Hypothalamus (tissue), 51 donors: ENCODE results near the gene RASGRP3.

Experiments
- DNase-seq, 51 donors: peaks; one replicate each; lab custom pipeline; 2025; lab: John Stamatoyannopoulos, UW

The RASGRP3 gene

GRCh38 chr2:33570681-33571080 lies 94.2 kb downstream of the RASGRP3 start:
- DNase-seq, result no peak

- no peak for DNase-seq
These were observed 97.2 kb downstream of the RASGRP3 start for GRCh38 chr2:33573657-33574056.

GRCh38 chr2:33577084-33577483 lies 100.6 kb downstream of the RASGRP3 start:
- DNase-seq, result peak in 6 of 51 donors; percentile 14 to 47 (median 23)

GRCh38 chr2:33577668-33578067 lies 101.2 kb downstream of the RASGRP3 start:
- DNase-seq, result no peak

GRCh38 chr2:33579227-33579626 lies 102.8 kb downstream of the RASGRP3 start:
- no peak for DNase-seq

- no peak for DNase-seq
These were observed 105.4 kb downstream of the RASGRP3 start for GRCh38 chr2:33581872-33582271.

GRCh38 chr2:33583194-33583938 lies 106.9 kb downstream of the RASGRP3 start:
- DNase-seq, result peak in 13 of 51 donors; percentile 4 to 46 (median 17)

- DNase-seq, result no peak
These were observed 110.3 kb downstream of the RASGRP3 start for GRCh38 chr2:33586766-33587165.

- no peak for DNase-seq
These were observed 111.8 kb downstream of the RASGRP3 start for GRCh38 chr2:33588232-33588631.

- no peak for DNase-seq
These were observed 113.0 kb downstream of the RASGRP3 start for GRCh38 chr2:33589444-33589843.

GRCh38 chr2:33595385-33595784 lies 118.9 kb downstream of the RASGRP3 start:
- peak in 6 of 51 donors; percentile 6 to 22 (median 12) for DNase-seq

GRCh38 chr2:33597026-33597425 lies 120.6 kb downstream of the RASGRP3 start:
- no peak for DNase-seq

GRCh38 chr2:33598561-33599174 lies 122.2 kb downstream of the RASGRP3 start:
- DNase-seq, result peak in 16 of 51 donors; percentile 9 to 68 (median 40)

- DNase-seq, result peak; percentile 92 to 100 (median 98)
These were observed 122.9 kb downstream of the RASGRP3 start, which contains the start of gene FAM98A for GRCh38 chr2:33599175-33599942. TSS of gene FAM98A (minus strand) at chr2:33599299. CDS start at chr2:33599221, 78 bp downstream.

GRCh38 chr2:33599943-33600192 lies 123.4 kb downstream of the RASGRP3 start:
- no peak for DNase-seq

GRCh38 chr2:33602201-33602830 lies 125.9 kb downstream of the RASGRP3 start:
- DNase-seq, result no peak

- no peak for DNase-seq
These were observed 127.0 kb downstream of the RASGRP3 start for GRCh38 chr2:33603416-33603815.

GRCh38 chr2:33605056-33605455 lies 128.6 kb downstream of the RASGRP3 start:
- no peak for DNase-seq

GRCh38 chr2:33606100-33606499 lies 129.7 kb downstream of the RASGRP3 start:
- DNase-seq, result no peak

GRCh38 chr2:33606622-33607021 lies 130.2 kb downstream of the RASGRP3 start:
- no peak for DNase-seq

- DNase-seq, result no peak
These were observed 130.8 kb downstream of the RASGRP3 start for GRCh38 chr2:33607251-33607721.
